Osteoblast (primary cell): Measurements from ENCODE around the gene SERPINB11. TPM values are rescaled to one million over a fixed set of nuclear protein-coding genes. Genes with fewer than 3 reads are reported as not detected.

ENCODE experiments used
- DNase-seq: peaks from one replicate; pipeline ENCODE4 v3.0.0; 2011; ENCODE audit warnings: low spot score, mixed read lengths; ENCODE audit not compliant: insufficient read length; ENCODE audit errors: missing footprints
- H2AFZ ChIP-seq: 2 replicates; pipeline ENCODE4 v1.6.0; 2011; ENCODE audit warnings: mild to moderate bottlenecking, low read length
- H3K27ac ChIP-seq: 2 replicates; pipeline ENCODE4 v1.5.1; 2011; ENCODE audit warnings: mild to moderate bottlenecking, low read depth, low read length, moderate library complexity
- H3K27me3 ChIP-seq: 2 replicates; pipeline ENCODE4 v1.6.0; 2012; ENCODE audit warnings: mild to moderate bottlenecking, control low read depth, inconsistent platforms, low read length, moderate library complexity; ENCODE audit not compliant: insufficient read depth
- H3K36me3 ChIP-seq: 2 replicates; pipeline ENCODE4 v1.5.1; 2011; ENCODE audit warnings: mild to moderate bottlenecking, low read length, control low read depth, moderate library complexity; ENCODE audit not compliant: insufficient read depth
- H3K4me1 ChIP-seq: 2 replicates; pipeline ENCODE4 v1.5.1; 2011; ENCODE audit warnings: mild to moderate bottlenecking, low read length, control low read depth, moderate library complexity; ENCODE audit not compliant: insufficient read depth
- H3K4me2 ChIP-seq: 2 replicates; pipeline ENCODE4 v1.6.0; 2011; ENCODE audit warnings: mild to moderate bottlenecking, low read length; ENCODE audit not compliant: insufficient read depth
- H3K4me3 ChIP-seq: fragments of 200-600 bp; sonication (generic); 3 replicates; pipeline ENCODE4 v1.5.1; 2012; ENCODE audit warnings: mild to moderate bottlenecking, low read length, inconsistent platforms; ENCODE audit not compliant: insufficient read depth
- H3K79me2 ChIP-seq: 2 replicates; pipeline ENCODE4 v1.6.0; 2012; ENCODE audit warnings: mild to moderate bottlenecking, low read length, control low read depth, inconsistent platforms; ENCODE audit not compliant: insufficient read depth
- H3K9me3 ChIP-seq: 2 replicates; pipeline ENCODE4 v1.5.1; 2011; ENCODE audit warnings: low read depth, low read length, control low read depth
- H4K20me1 ChIP-seq: 2 replicates; pipeline ENCODE4 v1.6.0; 2012; ENCODE audit warnings: mild to moderate bottlenecking, low read length, control low read depth; ENCODE audit not compliant: insufficient read depth
- total RNA-seq: library from RNA; depleted of rRNA; stranded (reverse); fragments of >200 nt; gene quantifications from 2 replicates; pipeline ENCODE4 v1.2.3, GENCODE V29; 2012
- TF ChIP-seq, protein P1 (sequence below): IDR thresholded peaks from 2 replicates; pipeline ENCODE4 v1.5.1; 2011; ENCODE audit warnings: mild to moderate bottlenecking, low read depth, low read length, moderate library complexity; ENCODE audit errors: extremely low read depth

Gene SERPINB11
- total RNA-seq, 1 donor = not detected

DNA sequence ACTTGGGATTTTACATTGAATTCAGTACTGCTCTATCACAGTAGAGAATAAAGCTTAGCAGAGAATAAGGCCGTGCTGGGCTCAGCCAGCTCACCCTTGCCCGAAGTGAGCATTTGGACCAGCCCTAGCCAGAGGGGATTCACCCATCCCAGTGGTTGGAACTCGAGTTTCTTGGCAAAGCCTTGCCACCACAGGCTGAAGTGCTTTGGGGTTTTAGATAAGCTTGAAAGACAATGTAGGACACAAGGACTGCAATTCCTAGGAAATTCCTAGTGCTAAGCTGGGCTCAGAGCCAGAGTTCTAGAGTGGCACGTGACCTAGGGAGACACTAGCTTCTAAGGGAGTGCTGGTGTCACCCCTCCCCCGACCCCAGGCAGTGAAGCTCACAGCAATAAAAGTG is 28.0 kb downstream of the SERPINB11 start:
- no peaks in the 10 kb centered on the region for H3K9me3 ChIP-seq
- DNase-seq = no peak
- H4K20me1 ChIP-seq = no peaks in the 10 kb centered on the region
- no peaks in the 10 kb centered on the region for H3K4me1 ChIP-seq
- H3K79me2 ChIP-seq = no peaks in the 10 kb centered on the region
- no peaks in the 10 kb centered on the region for H3K36me3 ChIP-seq
- no peak overlapping the region for H3K4me3 ChIP-seq
- H3K27ac ChIP-seq = no peak overlapping the region
- H3K27me3 ChIP-seq = no peaks in the 10 kb centered on the region
- no peak overlapping the region for H3K4me2 ChIP-seq
- no peak overlapping the region for H2AFZ ChIP-seq
- TF ChIP-seq, protein P1, sequence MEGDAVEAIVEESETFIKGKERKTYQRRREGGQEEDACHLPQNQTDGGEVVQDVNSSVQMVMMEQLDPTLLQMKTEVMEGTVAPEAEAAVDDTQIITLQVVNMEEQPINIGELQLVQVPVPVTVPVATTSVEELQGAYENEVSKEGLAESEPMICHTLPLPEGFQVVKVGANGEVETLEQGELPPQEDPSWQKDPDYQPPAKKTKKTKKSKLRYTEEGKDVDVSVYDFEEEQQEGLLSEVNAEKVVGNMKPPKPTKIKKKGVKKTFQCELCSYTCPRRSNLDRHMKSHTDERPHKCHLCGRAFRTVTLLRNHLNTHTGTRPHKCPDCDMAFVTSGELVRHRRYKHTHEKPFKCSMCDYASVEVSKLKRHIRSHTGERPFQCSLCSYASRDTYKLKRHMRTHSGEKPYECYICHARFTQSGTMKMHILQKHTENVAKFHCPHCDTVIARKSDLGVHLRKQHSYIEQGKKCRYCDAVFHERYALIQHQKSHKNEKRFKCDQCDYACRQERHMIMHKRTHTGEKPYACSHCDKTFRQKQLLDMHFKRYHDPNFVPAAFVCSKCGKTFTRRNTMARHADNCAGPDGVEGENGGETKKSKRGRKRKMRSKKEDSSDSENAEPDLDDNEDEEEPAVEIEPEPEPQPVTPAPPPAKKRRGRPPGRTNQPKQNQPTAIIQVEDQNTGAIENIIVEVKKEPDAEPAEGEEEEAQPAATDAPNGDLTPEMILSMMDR = no peak

DNA sequence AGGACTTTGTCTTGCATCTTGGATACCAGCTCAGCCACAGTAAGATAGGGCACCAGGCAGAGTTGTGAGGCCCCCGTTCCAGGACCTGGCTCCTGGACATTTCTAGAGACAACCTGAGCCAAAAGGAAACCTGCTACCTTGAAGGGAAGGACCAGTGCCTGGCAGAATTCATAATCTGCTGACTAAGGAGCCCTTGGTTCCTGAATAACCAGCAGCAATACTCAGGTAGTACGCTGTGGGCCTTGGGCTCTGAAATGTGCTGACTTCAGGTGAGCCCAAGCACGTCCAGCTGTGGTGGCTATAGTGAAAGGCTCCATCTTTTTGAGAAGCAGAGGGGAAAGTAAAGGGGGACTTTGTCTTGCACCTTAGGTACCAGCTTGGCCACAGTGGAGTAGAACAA is 28.5 kb downstream of the SERPINB11 start:
- DNase-seq = no peak
- no peaks in the 10 kb centered on the region for H3K27me3 ChIP-seq
- no peaks in the 10 kb centered on the region for H3K36me3 ChIP-seq
- H3K4me2 ChIP-seq = no peak overlapping the region
- no peak overlapping the region for H3K27ac ChIP-seq
- H2AFZ ChIP-seq = no peak overlapping the region
- TF ChIP-seq, protein P1 = no peak
- no peaks in the 10 kb centered on the region for H3K79me2 ChIP-seq
- H3K4me1 ChIP-seq = no peaks in the 10 kb centered on the region
- H3K9me3 ChIP-seq = no peaks in the 10 kb centered on the region
- no peak overlapping the region for H3K4me3 ChIP-seq
- no peaks in the 10 kb centered on the region for H4K20me1 ChIP-seq

DNA sequence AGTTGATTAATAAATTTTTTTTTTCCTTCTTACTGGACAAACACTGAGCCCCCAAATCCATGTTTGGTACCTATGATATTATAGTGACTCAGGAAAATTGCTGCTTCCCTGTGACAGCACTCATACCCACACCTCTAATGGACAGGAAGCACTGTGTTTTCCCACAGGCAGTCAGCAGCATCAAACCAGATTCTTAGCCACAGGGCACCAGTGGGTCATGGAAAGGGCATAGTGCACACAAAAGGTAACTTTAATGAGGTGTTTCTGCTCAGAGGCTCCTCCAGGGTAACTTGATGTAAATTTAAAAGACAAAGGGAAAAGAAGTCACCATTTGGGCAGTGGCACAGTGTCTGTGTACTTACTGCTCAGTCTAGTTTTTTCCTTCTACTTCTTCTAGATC is 34.1 kb downstream of the SERPINB11 start:
- Histone ChIP-seq H3K9me3 (no peaks in the 10 kb centered on the region), H3K4me3 (no peak overlapping the region), H3K4me1 (no peaks in the 10 kb centered on the region), H3K79me2 (no peaks in the 10 kb centered on the region), H3K4me2 (no peak overlapping the region), H2AFZ (no peak overlapping the region), H3K27me3 (no peaks in the 10 kb centered on the region), H3K27ac (no peak overlapping the region), H3K36me3 (no peaks in the 10 kb centered on the region), H4K20me1 (no peaks in the 10 kb centered on the region)
- no peak for DNase-seq
- TF ChIP-seq, protein P1 = no peak

- H3K27me3 ChIP-seq = no peaks in the 10 kb centered on the region
- no peaks in the 10 kb centered on the region for H3K9me3 ChIP-seq
- TF ChIP-seq, protein P1 = peak; percentile 63
- H3K79me2 ChIP-seq = no peaks in the 10 kb centered on the region
- H4K20me1 ChIP-seq = no peaks in the 10 kb centered on the region
- H3K36me3 ChIP-seq = no peaks in the 10 kb centered on the region
- no peak overlapping the region for H3K27ac ChIP-seq
- H2AFZ ChIP-seq = no peak overlapping the region
- no peak for DNase-seq
- no peaks in the 10 kb centered on the region for H3K4me1 ChIP-seq
- no peak overlapping the region for H3K4me3 ChIP-seq
- no peak overlapping the region for H3K4me2 ChIP-seq
These were observed 39.0 kb downstream of the SERPINB11 start for GRCh38 chr18:63741769-63742168.
